Panc1 (cell line): ENCODE results near the gene ARHGEF40.

ENCODE experiments used
- POLR2AphosphoS5 ChIP-seq: IDR thresholded peaks from 2 replicates; pipeline ENCODE4 v1.6.1; 2012; ENCODE audit warnings: mild to moderate bottlenecking, low read depth, low read length, moderate library complexity
- TF ChIP-seq, protein P1 (sequence below): fragments of 450-650 bp; IDR thresholded peaks from 2 replicates; pipeline ENCODE4 v1.5.1; 2017; ENCODE audit warnings: mild to moderate bottlenecking

DNA sequence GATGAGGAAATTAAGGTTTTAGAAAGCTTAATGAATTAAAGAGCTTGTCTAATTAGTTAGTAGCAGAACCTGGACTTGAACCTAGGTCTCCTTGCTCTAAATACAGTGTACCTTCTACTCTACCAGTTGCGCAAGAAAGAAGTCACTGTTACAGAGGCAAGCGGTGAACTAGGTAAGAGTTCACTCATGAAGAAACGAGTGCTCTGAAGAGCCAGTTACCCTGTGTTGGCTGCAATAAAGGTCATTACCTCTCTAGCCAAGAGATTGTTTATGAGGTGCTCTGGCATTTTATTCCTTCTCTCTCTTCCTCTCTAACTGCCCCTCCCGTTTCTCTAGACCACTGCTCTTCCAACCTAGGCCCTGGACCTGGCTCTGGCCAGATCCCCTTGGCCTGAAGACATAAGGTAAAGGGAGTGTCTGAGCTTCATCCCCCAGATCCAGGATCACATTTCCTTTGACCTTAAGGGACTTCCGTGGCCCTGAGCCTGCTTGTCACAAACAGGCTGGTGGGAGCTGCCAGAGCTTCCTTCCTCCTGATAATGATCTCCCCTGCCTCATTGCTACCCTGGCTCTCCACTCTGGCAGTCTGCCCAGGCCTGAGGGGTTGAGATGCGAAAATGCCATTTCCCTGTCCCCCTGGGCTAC lies 26.0 kb upstream of the ARHGEF40 start:
- TF ChIP-seq, protein P1, sequence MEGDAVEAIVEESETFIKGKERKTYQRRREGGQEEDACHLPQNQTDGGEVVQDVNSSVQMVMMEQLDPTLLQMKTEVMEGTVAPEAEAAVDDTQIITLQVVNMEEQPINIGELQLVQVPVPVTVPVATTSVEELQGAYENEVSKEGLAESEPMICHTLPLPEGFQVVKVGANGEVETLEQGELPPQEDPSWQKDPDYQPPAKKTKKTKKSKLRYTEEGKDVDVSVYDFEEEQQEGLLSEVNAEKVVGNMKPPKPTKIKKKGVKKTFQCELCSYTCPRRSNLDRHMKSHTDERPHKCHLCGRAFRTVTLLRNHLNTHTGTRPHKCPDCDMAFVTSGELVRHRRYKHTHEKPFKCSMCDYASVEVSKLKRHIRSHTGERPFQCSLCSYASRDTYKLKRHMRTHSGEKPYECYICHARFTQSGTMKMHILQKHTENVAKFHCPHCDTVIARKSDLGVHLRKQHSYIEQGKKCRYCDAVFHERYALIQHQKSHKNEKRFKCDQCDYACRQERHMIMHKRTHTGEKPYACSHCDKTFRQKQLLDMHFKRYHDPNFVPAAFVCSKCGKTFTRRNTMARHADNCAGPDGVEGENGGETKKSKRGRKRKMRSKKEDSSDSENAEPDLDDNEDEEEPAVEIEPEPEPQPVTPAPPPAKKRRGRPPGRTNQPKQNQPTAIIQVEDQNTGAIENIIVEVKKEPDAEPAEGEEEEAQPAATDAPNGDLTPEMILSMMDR: no peak
- TF ChIP-seq POLR2AphosphoS5: no peak
